Esophagus squamous epithelium (tissue), 4 donors: Measurements from ENCODE around the gene DYNLRB1.

Experiments
- POLR2A ChIP-seq, 4 donors: fragments of 450-650 bp; IDR thresholded peaks; one replicate each; pipeline ENCODE4 v1.6.1; 2017; ENCODE audit warnings: antibody characterized with exemption in 4 of 4, mild to moderate bottlenecking in 4 of 4, moderate library complexity in 3 of 4
- TF ChIP-seq, protein P1 (sequence below), 6 experiments: fragments of 450-650 bp in 4 of 6; fragments of 200-600 bp in 2 of 6; sonication (generic) in 2 of 6; IDR thresholded peaks; one replicate each; pipeline ENCODE4 v1.5.1; 2016 to 2019; ENCODE audit warnings: antibody characterized with exemption in 6 of 6, mild to moderate bottlenecking in 4 of 6, moderate library complexity in 4 of 6

GRCh38 chr20:34514897-34515483 lies 1.2 kb upstream of the DYNLRB1 start:
- TF ChIP-seq, protein P1, sequence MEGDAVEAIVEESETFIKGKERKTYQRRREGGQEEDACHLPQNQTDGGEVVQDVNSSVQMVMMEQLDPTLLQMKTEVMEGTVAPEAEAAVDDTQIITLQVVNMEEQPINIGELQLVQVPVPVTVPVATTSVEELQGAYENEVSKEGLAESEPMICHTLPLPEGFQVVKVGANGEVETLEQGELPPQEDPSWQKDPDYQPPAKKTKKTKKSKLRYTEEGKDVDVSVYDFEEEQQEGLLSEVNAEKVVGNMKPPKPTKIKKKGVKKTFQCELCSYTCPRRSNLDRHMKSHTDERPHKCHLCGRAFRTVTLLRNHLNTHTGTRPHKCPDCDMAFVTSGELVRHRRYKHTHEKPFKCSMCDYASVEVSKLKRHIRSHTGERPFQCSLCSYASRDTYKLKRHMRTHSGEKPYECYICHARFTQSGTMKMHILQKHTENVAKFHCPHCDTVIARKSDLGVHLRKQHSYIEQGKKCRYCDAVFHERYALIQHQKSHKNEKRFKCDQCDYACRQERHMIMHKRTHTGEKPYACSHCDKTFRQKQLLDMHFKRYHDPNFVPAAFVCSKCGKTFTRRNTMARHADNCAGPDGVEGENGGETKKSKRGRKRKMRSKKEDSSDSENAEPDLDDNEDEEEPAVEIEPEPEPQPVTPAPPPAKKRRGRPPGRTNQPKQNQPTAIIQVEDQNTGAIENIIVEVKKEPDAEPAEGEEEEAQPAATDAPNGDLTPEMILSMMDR (IDR thresholded peaks at IDR 0.05), result no peak
- TF ChIP-seq POLR2A (IDR thresholded peaks at IDR 0.05), result no peak
